Activated CD4-positive, alpha-beta memory T cell treated with anti-CD3 and anti-CD28 coated beads, Interleukin-2, amount 10 ng/mL, durations not matched to agents 7 days and 5 days (primary cell): ENCODE measurements around the gene IFI44. TPM values are rescaled to one million over a fixed set of nuclear protein-coding genes. Genes with fewer than 3 reads are reported as not detected.
A peak's percentile ranks its signal among the peaks of the same experiment; 100 is the strongest.

ENCODE experiments used
- CTCF ChIA-PET: fragments of 350-600 bp; sonication (Branson Sonifier 250); formaldehyde crosslinking; loops from one replicate; lab custom pipeline; 2021; ENCODE audit warnings: antibody characterized with exemption, inconsistent platforms; lab: Charles Lee
- POLR2A ChIA-PET: fragments of 350-600 bp; sonication (Branson Sonifier 250); formaldehyde crosslinking; loops from one replicate; lab custom pipeline; 2021; ENCODE audit warnings: antibody characterized with exemption; lab: Charles Lee
- DNase-seq: peaks from one replicate; pipeline ENCODE4 v3.0.0-alpha.2; 2020
- H3K27ac Mint-ChIP-seq: one replicate; pipeline ENCODE4 v1.8.0; 2021; ENCODE audit warnings: mild to moderate bottlenecking, mixed read lengths
- H3K27me3 Mint-ChIP-seq: one replicate; pipeline ENCODE4 v1.8.0; 2021; ENCODE audit warnings: mixed read lengths
- H3K36me3 Mint-ChIP-seq: one replicate; pipeline ENCODE4 v1.8.0; 2021; ENCODE audit warnings: low read depth, mixed read lengths
- H3K4me1 Mint-ChIP-seq: one replicate; pipeline ENCODE4 v1.8.0; 2021; ENCODE audit warnings: mixed read lengths
- H3K4me3 Mint-ChIP-seq: one replicate; pipeline ENCODE4 v1.8.0; 2021; ENCODE audit warnings: mild to moderate bottlenecking, mixed read lengths
- H3K9me3 Mint-ChIP-seq: one replicate; pipeline ENCODE4 v1.8.0; 2021; ENCODE audit warnings: mixed read lengths
- total RNA-seq, 2 experiments: library from RNA; stranded (reverse); gene quantifications; one replicate each; pipeline ENCODE4 v1.2.3, GENCODE V29; 2021

The IFI44 gene
- total RNA-seq, 2 experiments from 2014 or later = 320 to 338 TPM

GRCh38 chr1:78678324-78678723 lies 28.7 kb downstream of the IFI44 start:
- H3K9me3 Mint-ChIP-seq = no peaks in the 10 kb centered on the region
- peaks cover 26% of the 10 kb centered on the region for H3K4me1 Mint-ChIP-seq
- H3K27ac Mint-ChIP-seq = peak overlapping the region; percentile 41
- DNase-seq = peak; percentile 44
- CTCF ChIA-PET = interaction anchor here (0.7 to 1.6 kb wide), 6 partner anchors 51 to 547 kb away, joined by 3 to 21 read pairs (median 3); partner anchors contain the start of gene IFI44L
- peaks cover 18% of the 10 kb centered on the region for H3K36me3 Mint-ChIP-seq
- H3K4me3 Mint-ChIP-seq = peak overlapping the region; percentile 35
- POLR2A ChIA-PET = interaction anchor here (0.7 to 1.5 kb wide), 5 partner anchors 11 to 674 kb away, joined by 3 to 4 read pairs (median 3); partner anchors contain the start of genes DNAJB4, IFI44 and IFI44L
- peaks cover 2% of the 10 kb centered on the region for H3K27me3 Mint-ChIP-seq

GRCh38 chr1:78681265-78681664 lies 31.6 kb downstream of the IFI44 start:
- CTCF ChIA-PET = no interaction called here
- Mint-ChIP-seq H3K9me3 (no peaks in the 10 kb centered on the region), H3K4me1 (peaks cover 25% of the 10 kb centered on the region), H3K36me3 (peaks cover 11% of the 10 kb centered on the region), H3K27me3 (peaks cover 5% of the 10 kb centered on the region), H3K4me3 (no peak overlapping the region), H3K27ac (no peak overlapping the region)
- DNase-seq = no peak
- POLR2A ChIA-PET = no interaction called here

- H3K9me3 Mint-ChIP-seq = no peaks in the 10 kb centered on the region
Observed at GRCh38 chr1:78682496-78682895, 32.9 kb downstream of the IFI44 start.

GRCh38 chr1:78683079-78683478 lies 33.4 kb downstream of the IFI44 start:
- Mint-ChIP-seq H3K4me1 (peaks cover 13% of the 10 kb centered on the region), H3K4me3 (no peak overlapping the region), H3K27ac (no peak overlapping the region), H3K9me3 (no peaks in the 10 kb centered on the region), H3K27me3 (peaks cover 5% of the 10 kb centered on the region), H3K36me3 (peaks cover 5% of the 10 kb centered on the region)
- no peak for DNase-seq
- ChIA-PET POLR2A (no interaction called here), CTCF (interaction anchor here (1.2 to 1.3 kb wide), 2 partner anchors 10 to 66 kb away, joined by 4 read pairs; no protein-coding TSS in a partner anchor)

More at GRCh38 chr1:78682496-78682895, 32.9 kb downstream of the IFI44 start:
- Mint-ChIP-seq H3K4me1 (peaks cover 19% of the 10 kb centered on the region), H3K27me3 (peaks cover 5% of the 10 kb centered on the region), H3K27ac (no peak overlapping the region), H3K36me3 (peaks cover 11% of the 10 kb centered on the region), H3K4me3 (no peak overlapping the region)
- POLR2A ChIA-PET = no interaction called here
- DNase-seq = no peak
- CTCF ChIA-PET = no interaction called here

- ChIA-PET CTCF (no interaction called here), POLR2A (interaction anchor here (0.6 kb wide), 1 partner anchor 1211 kb away, joined by 3 read pairs; no protein-coding TSS in a partner anchor)
- H3K4me3 Mint-ChIP-seq = no peak overlapping the region
- peaks cover 5% of the 10 kb centered on the region for H3K4me1 Mint-ChIP-seq
- peaks cover 20% of the 10 kb centered on the region for H3K27me3 Mint-ChIP-seq
- no peak for DNase-seq
- H3K27ac Mint-ChIP-seq = no peak overlapping the region
- H3K9me3 Mint-ChIP-seq = no peaks in the 10 kb centered on the region
- H3K36me3 Mint-ChIP-seq = no peaks in the 10 kb centered on the region
Observed at GRCh38 chr1:78687315-78687714, 37.7 kb downstream of the IFI44 start.

- no peaks in the 10 kb centered on the region for H3K9me3 Mint-ChIP-seq
Observed at GRCh38 chr1:78687914-78688313, 38.3 kb downstream of the IFI44 start.

GRCh38 chr1:78688697-78689096 lies 39.1 kb downstream of the IFI44 start:
- H3K4me1 Mint-ChIP-seq = peaks cover 1% of the 10 kb centered on the region
- H3K36me3 Mint-ChIP-seq = no peaks in the 10 kb centered on the region
- DNase-seq = no peak
- ChIA-PET CTCF (no interaction called here), POLR2A (no interaction called here)
- H3K27me3 Mint-ChIP-seq = peaks cover 23% of the 10 kb centered on the region
- no peak overlapping the region for H3K27ac Mint-ChIP-seq
- no peak overlapping the region for H3K4me3 Mint-ChIP-seq
- H3K9me3 Mint-ChIP-seq = no peaks in the 10 kb centered on the region

More at GRCh38 chr1:78687914-78688313, 38.3 kb downstream of the IFI44 start:
- peaks cover 5% of the 10 kb centered on the region for H3K4me1 Mint-ChIP-seq
- ChIA-PET CTCF (no interaction called here), POLR2A (no interaction called here)
- no peak for DNase-seq
- no peak overlapping the region for H3K27ac Mint-ChIP-seq
- H3K4me3 Mint-ChIP-seq = no peak overlapping the region
- H3K36me3 Mint-ChIP-seq = no peaks in the 10 kb centered on the region
- peaks cover 23% of the 10 kb centered on the region for H3K27me3 Mint-ChIP-seq

GRCh38 chr1:78690516-78690915 lies 40.9 kb downstream of the IFI44 start:
- CTCF ChIA-PET = interaction anchor here (0.9 kb wide), 1 partner anchor 15 kb away, joined by 3 read pairs; no protein-coding TSS in a partner anchor
- no peak for DNase-seq
- Mint-ChIP-seq H3K27me3 (peaks cover 21% of the 10 kb centered on the region), H3K4me1 (peaks cover 1% of the 10 kb centered on the region), H3K27ac (no peak overlapping the region), H3K4me3 (no peak overlapping the region), H3K9me3 (no peaks in the 10 kb centered on the region), H3K36me3 (no peaks in the 10 kb centered on the region)
- POLR2A ChIA-PET = no interaction called here

- Mint-ChIP-seq H3K4me3 (no peak overlapping the region), H3K36me3 (no peaks in the 10 kb centered on the region), H3K27me3 (peaks cover 24% of the 10 kb centered on the region), H3K27ac (no peak overlapping the region), H3K9me3 (no peaks in the 10 kb centered on the region), H3K4me1 (peaks cover 1% of the 10 kb centered on the region)
- CTCF ChIA-PET = no interaction called here
- POLR2A ChIA-PET = no interaction called here
- no peak for DNase-seq
Observed at GRCh38 chr1:78691995-78692747, 42.5 kb downstream of the IFI44 start.

- Mint-ChIP-seq H3K36me3 (no peaks in the 10 kb centered on the region), H3K27ac (no peak overlapping the region), H3K4me1 (no peaks in the 10 kb centered on the region), H3K27me3 (peaks cover 10% of the 10 kb centered on the region), H3K9me3 (peaks cover 4% of the 10 kb centered on the region), H3K4me3 (no peak overlapping the region)
- ChIA-PET POLR2A (no interaction called here), CTCF (no interaction called here)
- no peak for DNase-seq
Observed at GRCh38 chr1:78699813-78700212, 50.2 kb downstream of the IFI44 start.

GRCh38 chr1:78702426-78702825 lies 52.8 kb downstream of the IFI44 start:
- Mint-ChIP-seq H3K27ac (no peak overlapping the region), H3K9me3 (peaks cover 4% of the 10 kb centered on the region), H3K4me1 (no peaks in the 10 kb centered on the region), H3K27me3 (peaks cover 8% of the 10 kb centered on the region), H3K36me3 (no peaks in the 10 kb centered on the region), H3K4me3 (no peak overlapping the region)
- DNase-seq = no peak
- ChIA-PET POLR2A (no interaction called here), CTCF (no interaction called here)

GRCh38 chr1:78703806-78704205 lies 54.2 kb downstream of the IFI44 start:
- CTCF ChIA-PET = no interaction called here
- DNase-seq = no peak
- no peak overlapping the region for H3K4me3 Mint-ChIP-seq

GRCh38 chr1:78712467-78713051 lies 62.9 kb downstream of the IFI44 start:
- H3K4me1 Mint-ChIP-seq = no peaks in the 10 kb centered on the region
- no peak overlapping the region for H3K4me3 Mint-ChIP-seq
- H3K36me3 Mint-ChIP-seq = no peaks in the 10 kb centered on the region
- ChIA-PET POLR2A (no interaction called here), CTCF (no interaction called here)
- no peaks in the 10 kb centered on the region for H3K9me3 Mint-ChIP-seq
- H3K27ac Mint-ChIP-seq = no peak overlapping the region
- no peak for DNase-seq
- peaks cover 3% of the 10 kb centered on the region for H3K27me3 Mint-ChIP-seq

More at GRCh38 chr1:78703806-78704205, 54.2 kb downstream of the IFI44 start:
- POLR2A ChIA-PET = no interaction called here
- peaks cover 5% of the 10 kb centered on the region for H3K27me3 Mint-ChIP-seq
- H3K36me3 Mint-ChIP-seq = no peaks in the 10 kb centered on the region
- H3K27ac Mint-ChIP-seq = no peak overlapping the region
- H3K4me1 Mint-ChIP-seq = no peaks in the 10 kb centered on the region
- H3K9me3 Mint-ChIP-seq = peaks cover 4% of the 10 kb centered on the region
